ENCODE measurements around the gene SPATA2L. TPM values are rescaled to one million over a fixed set of nuclear protein-coding genes. Genes with fewer than 3 reads are reported as not detected.

Gene SPATA2L
- total and polyA plus RNA-seq, 2 of the 13 experiments (the other 11 are each of a cell fraction or from before 2014, with no cell fraction given), result 9.1 to 20.7 TPM

DNA sequence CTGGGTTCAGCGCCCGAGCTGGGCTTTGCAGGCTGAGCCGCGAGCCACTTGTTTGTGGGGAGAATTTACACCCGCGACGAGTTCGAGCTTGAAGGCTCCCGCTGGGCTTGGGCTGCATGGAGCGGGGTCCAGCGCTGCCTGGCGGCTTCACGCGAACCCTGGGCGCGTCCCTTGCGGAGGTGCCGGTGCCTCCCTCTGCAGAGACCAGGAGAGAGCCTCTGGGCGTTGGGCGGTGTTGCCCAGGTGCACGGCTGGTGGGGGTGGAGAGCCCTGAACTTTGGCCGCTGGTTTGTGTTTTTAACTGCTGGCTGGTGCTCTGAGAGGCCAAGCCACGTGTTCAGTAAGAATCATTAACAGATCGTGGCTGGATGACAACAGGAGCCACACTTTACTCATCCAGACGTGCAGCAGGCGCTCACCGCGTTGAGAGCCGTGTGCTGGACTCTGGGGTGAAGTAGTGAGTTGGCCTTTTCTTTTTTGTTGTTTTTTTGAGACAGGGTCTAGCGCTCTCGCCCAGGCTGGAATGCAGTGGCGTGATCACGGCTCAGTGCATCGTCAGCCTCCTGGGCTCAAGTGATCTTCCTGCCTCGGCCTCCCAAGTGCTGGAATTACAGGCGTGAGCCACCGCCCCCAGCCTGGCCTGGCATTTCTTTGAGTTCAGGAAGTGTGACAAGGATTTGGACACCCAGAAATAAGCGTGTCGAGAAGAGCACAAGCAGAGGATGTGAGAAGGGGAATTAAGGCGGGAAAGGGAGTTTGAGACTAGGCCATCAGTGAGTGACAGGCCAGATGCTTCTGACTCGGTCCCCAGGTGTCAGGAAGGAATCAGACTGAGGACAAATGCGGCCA lies 14.2 kb downstream of the SPATA2L start (continued):
- TF ChIP-seq, protein P1, sequence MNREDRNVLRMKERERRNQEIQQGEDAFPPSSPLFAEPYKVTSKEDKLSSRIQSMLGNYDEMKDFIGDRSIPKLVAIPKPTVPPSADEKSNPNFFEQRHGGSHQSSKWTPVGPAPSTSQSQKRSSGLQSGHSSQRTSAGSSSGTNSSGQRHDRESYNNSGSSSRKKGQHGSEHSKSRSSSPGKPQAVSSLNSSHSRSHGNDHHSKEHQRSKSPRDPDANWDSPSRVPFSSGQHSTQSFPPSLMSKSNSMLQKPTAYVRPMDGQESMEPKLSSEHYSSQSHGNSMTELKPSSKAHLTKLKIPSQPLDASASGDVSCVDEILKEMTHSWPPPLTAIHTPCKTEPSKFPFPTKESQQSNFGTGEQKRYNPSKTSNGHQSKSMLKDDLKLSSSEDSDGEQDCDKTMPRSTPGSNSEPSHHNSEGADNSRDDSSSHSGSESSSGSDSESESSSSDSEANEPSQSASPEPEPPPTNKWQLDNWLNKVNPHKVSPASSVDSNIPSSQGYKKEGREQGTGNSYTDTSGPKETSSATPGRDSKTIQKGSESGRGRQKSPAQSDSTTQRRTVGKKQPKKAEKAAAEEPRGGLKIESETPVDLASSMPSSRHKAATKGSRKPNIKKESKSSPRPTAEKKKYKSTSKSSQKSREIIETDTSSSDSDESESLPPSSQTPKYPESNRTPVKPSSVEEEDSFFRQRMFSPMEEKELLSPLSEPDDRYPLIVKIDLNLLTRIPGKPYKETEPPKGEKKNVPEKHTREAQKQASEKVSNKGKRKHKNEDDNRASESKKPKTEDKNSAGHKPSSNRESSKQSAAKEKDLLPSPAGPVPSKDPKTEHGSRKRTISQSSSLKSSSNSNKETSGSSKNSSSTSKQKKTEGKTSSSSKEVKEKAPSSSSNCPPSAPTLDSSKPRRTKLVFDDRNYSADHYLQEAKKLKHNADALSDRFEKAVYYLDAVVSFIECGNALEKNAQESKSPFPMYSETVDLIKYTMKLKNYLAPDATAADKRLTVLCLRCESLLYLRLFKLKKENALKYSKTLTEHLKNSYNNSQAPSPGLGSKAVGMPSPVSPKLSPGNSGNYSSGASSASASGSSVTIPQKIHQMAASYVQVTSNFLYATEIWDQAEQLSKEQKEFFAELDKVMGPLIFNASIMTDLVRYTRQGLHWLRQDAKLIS (CRISPR knock-in tag; IDR thresholded peaks at IDR 0.05), result peak; percentile 49; the same call in 1 of the 2 replicates
- TF ChIP-seq, protein P2, sequence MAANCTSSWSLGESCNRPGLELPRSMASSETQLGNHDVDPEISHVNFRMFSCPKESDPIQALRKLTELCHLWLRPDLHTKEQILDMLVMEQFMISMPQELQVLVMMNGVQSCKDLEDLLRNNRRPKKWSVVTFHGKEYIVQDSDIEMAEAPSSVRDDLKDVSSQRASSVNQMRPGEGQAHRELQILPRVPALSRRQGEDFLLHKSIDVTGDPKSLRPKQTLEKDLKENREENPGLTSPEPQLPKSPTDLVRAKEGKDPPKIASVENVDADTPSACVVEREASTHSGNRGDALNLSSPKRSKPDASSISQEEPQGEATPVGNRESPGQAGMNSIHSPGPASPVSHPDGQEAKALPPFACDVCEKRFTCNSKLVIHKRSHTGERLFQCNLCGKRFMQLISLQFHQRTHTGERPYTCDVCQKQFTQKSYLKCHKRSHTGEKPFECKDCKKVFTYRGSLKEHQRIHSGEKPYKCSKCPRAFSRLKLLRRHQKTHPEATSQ (CRISPR knock-in tag; IDR thresholded peaks at IDR 0.05; ENCODE audit: borderline replicate concordance), result peak; percentile 98; the same call in 1 of the 2 replicates
- TF ChIP-seq SAP130 (CRISPR knock-in tag; IDR thresholded peaks at IDR 0.05; ENCODE audit: low read depth), result peak; percentile 100
- TF ChIP-seq ZSCAN22 (CRISPR knock-in tag; IDR thresholded peaks at IDR 0.05), result peak; percentile 82; the same call in 1 of the 2 replicates
- peak; percentile 98; the same call in 1 of the 2 replicates for TF ChIP-seq KDM3A (CRISPR knock-in tag; IDR thresholded peaks at IDR 0.05; ENCODE audit: low read depth)
- TF ChIP-seq RFXANK (CRISPR knock-in tag; IDR thresholded peaks at IDR 0.05), result no peak
- TF ChIP-seq MAF1 (CRISPR knock-in tag; IDR thresholded peaks at IDR 0.05; ENCODE audit: borderline replicate concordance), result peak; percentile 83; the same call in 1 of the 2 replicates
- peak; percentile 99 for TF ChIP-seq ZNF772 (CRISPR knock-in tag; IDR thresholded peaks at IDR 0.05)
- TF ChIP-seq PCBP1 (IDR thresholded peaks at IDR 0.05; ENCODE audit: borderline replicate concordance, low read depth, low read length), result no peak
- TF ChIP-seq CHD4 (IDR thresholded peaks at IDR 0.05; ENCODE audit: borderline replicate concordance, low read length), result peak; percentile 65; the same call in 1 of the 2 replicates
- TF ChIP-seq MTF1 (CRISPR knock-in tag; IDR thresholded peaks at IDR 0.05), result peak; percentile 90; the same call in 1 of the 2 replicates
- TF ChIP-seq, protein P3, sequence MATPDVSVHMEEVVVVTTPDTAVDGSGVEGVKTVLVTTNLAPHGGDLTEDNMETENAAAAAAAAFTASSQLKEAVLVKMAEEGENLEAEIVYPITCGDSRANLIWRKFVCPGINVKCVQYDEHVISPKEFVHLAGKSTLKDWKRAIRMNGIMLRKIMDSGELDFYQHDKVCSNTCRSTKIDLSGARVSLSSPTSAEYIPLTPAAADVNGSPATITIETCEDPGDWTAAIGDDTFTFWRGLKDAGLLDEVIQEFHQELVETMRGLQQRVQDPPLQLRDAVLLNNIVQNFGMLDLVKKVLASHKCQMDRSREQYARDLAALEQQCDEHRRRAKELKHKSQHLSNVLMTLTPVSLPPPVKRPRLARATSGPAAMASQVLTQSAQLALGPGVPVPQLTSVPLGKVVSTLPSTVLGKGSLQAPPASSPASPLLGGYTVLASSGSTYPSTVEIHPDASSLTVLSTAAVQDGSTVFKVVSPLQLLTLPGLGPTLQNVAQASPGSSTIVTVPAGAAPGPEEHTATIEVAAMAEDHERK (CRISPR knock-in tag; IDR thresholded peaks at IDR 0.05; ENCODE audit: low read depth), result 0 out of 2 replicates have a peak, but pooled peaks have one; percentile 11
- peak; percentile 76; the same call in 1 of the 2 replicates for TF ChIP-seq PAX8 (CRISPR knock-in tag; IDR thresholded peaks at IDR 0.05; ENCODE audit: borderline replicate concordance)
- TF ChIP-seq ZNF549 (CRISPR knock-in tag; IDR thresholded peaks at IDR 0.05), result peak; percentile 100
- peak; percentile 98 for TF ChIP-seq ZNF776 (CRISPR knock-in tag; IDR thresholded peaks at IDR 0.05)
- TF ChIP-seq RBM39 (IDR thresholded peaks at IDR 0.05; ENCODE audit: low read depth, low read length, poor library complexity, severe bottlenecking), result peak; percentile 18
- peak; percentile 79 for TF ChIP-seq GFI1 (CRISPR knock-in tag; IDR thresholded peaks at IDR 0.05; ENCODE audit: borderline replicate concordance)
- TF ChIP-seq ZFX (CRISPR knock-in tag; IDR thresholded peaks at IDR 0.05; ENCODE audit: low read depth), result peak; percentile 95
- TF ChIP-seq ZBTB26 (CRISPR knock-in tag; IDR thresholded peaks at IDR 0.05; ENCODE audit: borderline replicate concordance), result peak; percentile 81
